ENCODE measurements around the gene WSCD1. TPM values are rescaled to one million over a fixed set of nuclear protein-coding genes. Genes with fewer than 3 reads are reported as not detected.

The WSCD1 gene
- polyA plus RNA-seq, 1 donor from 2014 or later = 9.5 TPM

- Histone ChIP-seq H3K9ac (ENCODE audit: low read length) (no peak overlapping the region), H2AFZ (ENCODE audit: low read depth, low read length) (no peak overlapping the region)
- no peak for TF ChIP-seq CTCF (IDR thresholded peaks at IDR 0.05; ENCODE audit: poor library complexity, severe bottlenecking)
- TF ChIP-seq REST (IDR thresholded peaks at IDR 0.05; ENCODE audit: borderline replicate concordance) = no peak
- TF ChIP-seq SMC3 (conservative IDR thresholded peaks at IDR 0.05; ENCODE audit: poor library complexity) = no peak
- no peak for TF ChIP-seq EZH2 (IDR thresholded peaks at IDR 0.05; ENCODE audit: borderline replicate concordance, insufficient read depth, low read length, poor library complexity, severe bottlenecking)
- TF ChIP-seq EP300 (conservative IDR thresholded peaks at IDR 0.05; ENCODE audit: poor library complexity, severe bottlenecking) = no peak
Observed at GRCh38 chr17:6046431-6046830, 23.7 kb upstream of the WSCD1 start.

GRCh38 chr17:6046931-6047330 lies 23.2 kb upstream of the WSCD1 start:
- no peaks in the 10 kb centered on the region for H3K27me3 ChIP-seq (ENCODE audit: insufficient read depth, low read depth, low read length)
- no peak for TF ChIP-seq MXI1 (conservative IDR thresholded peaks at IDR 0.05; ENCODE audit: poor library complexity, severe bottlenecking)
- TF ChIP-seq SMC3 (conservative IDR thresholded peaks at IDR 0.05; ENCODE audit: poor library complexity) = no peak
- no peak for TF ChIP-seq TAF1 (IDR thresholded peaks at IDR 0.05; ENCODE audit: low read depth)
- TF ChIP-seq CTCF (IDR thresholded peaks at IDR 0.05; ENCODE audit: poor library complexity, severe bottlenecking) = no peak
- no peak for TF ChIP-seq RAD21 (conservative IDR thresholded peaks at IDR 0.05)
- no peak for TF ChIP-seq EZH2 (IDR thresholded peaks at IDR 0.05; ENCODE audit: borderline replicate concordance, insufficient read depth, low read length, poor library complexity, severe bottlenecking)
- no peak for TF ChIP-seq EP300 (conservative IDR thresholded peaks at IDR 0.05; ENCODE audit: poor library complexity, severe bottlenecking)
- no peak for TF ChIP-seq REST (IDR thresholded peaks at IDR 0.05; ENCODE audit: borderline replicate concordance)
- no peak for TF ChIP-seq POLR2AphosphoS5 (IDR thresholded peaks at IDR 0.05)
- H3K9me2 ChIP-seq (ENCODE audit: insufficient read depth, low read length) = no peaks in the 10 kb centered on the region
- H3K79me2 ChIP-seq (replicated peaks; ENCODE audit: insufficient read depth, low read length) = no peaks in the 10 kb centered on the region
- H2AFZ ChIP-seq (ENCODE audit: low read depth, low read length) = no peak overlapping the region
- no peaks in the 10 kb centered on the region for H3F3A ChIP-seq (ENCODE audit: insufficient read depth, low read length, poor library complexity, severe bottlenecking)
- H4K20me1 ChIP-seq (ENCODE audit: insufficient read depth) = no peaks in the 10 kb centered on the region
- H3K27ac ChIP-seq (ENCODE audit: low read length) = no peak overlapping the region
- no peak overlapping the region for H3K4me2 ChIP-seq (ENCODE audit: low read length)
- H3K36me3 ChIP-seq (ENCODE audit: insufficient read depth, low read length) = no peaks in the 10 kb centered on the region
- no peaks in the 10 kb centered on the region for H3K9me3 ChIP-seq (ENCODE audit: low read length)
- no peak overlapping the region for H3K4me3 ChIP-seq (ENCODE audit: low read length)
- no peak overlapping the region for H3K9ac ChIP-seq (ENCODE audit: low read length)

More at GRCh38 chr17:6046431-6046830, 23.7 kb upstream of the WSCD1 start:
- Histone ChIP-seq H3K4me2 (ENCODE audit: low read length) (no peak overlapping the region), H3K27me3 (ENCODE audit: insufficient read depth, low read depth, low read length) (no peaks in the 10 kb centered on the region), H3K4me3 (ENCODE audit: low read length) (no peak overlapping the region), H3K9me2 (ENCODE audit: insufficient read depth, low read length) (no peaks in the 10 kb centered on the region), H3F3A (ENCODE audit: insufficient read depth, low read length, poor library complexity, severe bottlenecking) (no peaks in the 10 kb centered on the region), H4K20me1 (ENCODE audit: insufficient read depth) (no peaks in the 10 kb centered on the region), H3K79me2 (replicated peaks; ENCODE audit: insufficient read depth, low read length) (no peaks in the 10 kb centered on the region), H3K36me3 (ENCODE audit: insufficient read depth, low read length) (no peaks in the 10 kb centered on the region), H3K9me3 (ENCODE audit: low read length) (no peaks in the 10 kb centered on the region), H3K27ac (ENCODE audit: low read length) (no peak overlapping the region)

All from neural cell (in vitro differentiated cells).